ENCODE measurements around the gene CCSER1.
"Not testable (repeated sequence)": the region's sequence is repeated elsewhere in the genome, so short reads cannot be mapped to it uniquely, and the experiment has no call there.

The CCSER1 gene

DNA sequence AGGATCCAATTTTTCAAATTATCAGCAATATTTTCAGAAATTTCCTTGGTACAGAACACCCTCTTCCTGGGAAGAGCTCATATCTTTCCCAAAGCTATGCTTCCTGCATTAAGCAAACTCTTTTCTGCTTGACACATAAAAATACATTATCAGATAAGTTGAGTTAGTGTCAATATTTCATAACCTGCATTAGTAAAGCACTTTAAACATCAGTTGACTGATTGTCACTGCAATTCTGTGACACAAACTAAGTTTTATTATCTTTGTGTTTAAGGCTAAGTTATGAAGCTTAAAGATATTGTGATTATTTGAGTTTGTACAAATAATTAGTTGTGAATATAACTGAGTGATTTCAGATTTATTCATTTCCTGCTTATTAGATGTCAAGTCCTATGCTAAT is 1131.1 kb downstream of the CCSER1 start:
- peaks cover 2% of the 10 kb centered on the region for H3K9me3 ChIP-seq (replicated peaks; ENCODE audit: low read length)

DNA sequence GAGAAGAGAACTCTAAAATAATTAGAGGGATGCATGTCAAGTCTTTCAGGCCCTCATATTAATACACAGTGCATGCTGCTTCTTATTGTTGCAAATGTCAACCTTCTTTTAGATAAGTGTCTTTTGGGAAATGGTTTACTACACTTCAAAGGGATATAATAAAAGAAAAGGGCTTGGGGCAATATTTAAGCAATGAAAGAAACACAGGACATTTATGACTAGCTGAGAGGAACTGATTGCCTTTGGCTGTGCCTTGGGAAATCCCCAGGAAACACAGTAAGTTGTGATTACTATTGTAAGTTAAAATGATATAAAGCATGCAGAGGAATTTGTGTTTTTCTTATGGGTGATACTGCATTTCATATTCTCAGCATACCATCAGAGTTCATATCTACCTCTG is 1140.3 kb downstream of the CCSER1 start:
- Histone ChIP-seq H3K9me3 (replicated peaks; ENCODE audit: low read length) (no peaks in the 10 kb centered on the region), H3K9ac (ENCODE audit: low read depth, low read length) (no peak overlapping the region), H3K4me1 (ENCODE audit: control insufficient read depth, insufficient read depth, low read length) (no peaks in the 10 kb centered on the region), H3K4me2 (ENCODE audit: low read length) (no peak overlapping the region), H3K36me3 (ENCODE audit: insufficient read depth, low read length) (no peaks in the 10 kb centered on the region), H3K4me3 (ENCODE audit: low read length) (no peak overlapping the region), H3K27me3 (ENCODE audit: control insufficient read depth, insufficient read depth, low read length) (no peaks in the 10 kb centered on the region)

More for the DNA sequence above, 1131.1 kb downstream of the CCSER1 start:
- Histone ChIP-seq H3K36me3 (ENCODE audit: insufficient read depth, low read length) (no peaks in the 10 kb centered on the region), H3K27me3 (ENCODE audit: control insufficient read depth, insufficient read depth, low read length) (no peaks in the 10 kb centered on the region), H3K4me2 (ENCODE audit: low read length) (no peak overlapping the region), H3K4me1 (ENCODE audit: control insufficient read depth, insufficient read depth, low read length) (no peaks in the 10 kb centered on the region), H3K9ac (ENCODE audit: low read depth, low read length) (no peak overlapping the region), H3K4me3 (ENCODE audit: low read length) (no peak overlapping the region)

DNA sequence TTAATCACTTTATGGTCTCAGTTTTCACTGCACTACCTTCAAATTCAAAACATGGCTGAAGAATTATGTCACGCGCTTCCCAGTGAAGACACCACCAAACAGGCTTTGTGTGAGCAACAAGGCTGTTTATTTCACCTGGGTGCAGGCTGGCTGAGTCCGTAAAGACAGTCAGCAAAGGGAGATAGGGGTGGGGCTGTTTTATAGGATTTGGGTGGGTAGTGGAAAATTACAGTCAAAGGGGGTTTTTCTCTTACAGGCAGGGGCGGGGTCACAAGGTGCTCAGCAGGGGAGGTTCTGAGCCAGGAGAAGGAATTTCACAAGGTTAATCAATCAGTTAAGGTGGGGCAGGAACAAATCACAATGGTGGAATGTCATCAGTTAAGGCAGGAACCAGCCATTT is 1141.3 kb downstream of the CCSER1 start:
- H3K36me3 ChIP-seq (ENCODE audit: insufficient read depth, low read length); H3K9me3 ChIP-seq (replicated peaks; ENCODE audit: low read length); H3K4me1 ChIP-seq (ENCODE audit: control insufficient read depth, insufficient read depth, low read length); H3K4me2 ChIP-seq (ENCODE audit: low read length); H3K9ac ChIP-seq (ENCODE audit: low read depth, low read length); H3K4me3 ChIP-seq (ENCODE audit: low read length); H3K27me3 ChIP-seq (ENCODE audit: control insufficient read depth, insufficient read depth, low read length): not testable (repeated sequence)

DNA sequence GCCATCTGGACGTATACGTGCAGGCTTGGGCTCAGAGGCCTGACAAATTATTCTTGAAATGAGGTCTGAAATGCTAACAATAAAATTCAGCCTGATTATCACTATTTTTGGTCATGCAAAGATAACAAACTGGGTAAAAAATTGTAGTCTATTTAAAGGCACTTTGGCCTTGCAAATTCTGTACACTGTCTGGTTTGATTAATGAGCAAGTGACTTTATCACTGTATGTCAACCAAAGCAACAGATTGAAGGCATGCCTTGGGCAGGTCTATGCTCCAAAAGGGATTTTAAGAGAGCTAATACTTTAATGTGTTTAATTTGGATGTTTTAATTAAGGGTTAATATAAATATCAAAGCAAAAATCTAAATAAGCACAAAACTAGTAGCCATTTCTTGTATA is 1141.7 kb downstream of the CCSER1 start:
- H3K4me1 ChIP-seq (ENCODE audit: control insufficient read depth, insufficient read depth, low read length): no peaks in the 10 kb centered on the region
- H3K36me3 ChIP-seq (ENCODE audit: insufficient read depth, low read length): no peaks in the 10 kb centered on the region
- no peak overlapping the region for H3K4me3 ChIP-seq (ENCODE audit: low read length)
- no peaks in the 10 kb centered on the region for H3K9me3 ChIP-seq (replicated peaks; ENCODE audit: low read length)
- H3K4me2 ChIP-seq (ENCODE audit: low read length): no peak overlapping the region
- no peaks in the 10 kb centered on the region for H3K27me3 ChIP-seq (ENCODE audit: control insufficient read depth, insufficient read depth, low read length)
- no peak overlapping the region for H3K9ac ChIP-seq (ENCODE audit: low read depth, low read length)

DNA sequence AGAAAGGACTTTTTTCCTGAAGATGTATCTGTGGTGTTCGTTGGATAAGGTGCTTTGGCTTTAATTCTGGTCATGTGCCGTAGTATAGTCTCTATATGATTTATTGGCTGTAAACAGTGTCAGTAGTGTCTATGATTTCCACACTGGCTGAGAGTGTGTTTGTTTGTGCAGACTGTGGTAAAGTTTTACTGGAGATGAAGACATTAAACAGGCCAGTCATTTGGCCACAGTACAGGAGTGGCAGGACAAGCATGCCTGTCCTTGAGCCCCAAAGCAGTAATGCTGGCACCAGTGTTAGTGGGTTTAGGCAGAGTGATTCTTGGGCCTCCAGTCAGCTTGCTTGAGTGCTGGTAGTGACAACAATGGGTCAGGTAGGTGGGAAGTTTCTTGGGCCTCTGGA is 1152.7 kb downstream of the CCSER1 start:
- Histone ChIP-seq H3K9ac (ENCODE audit: low read depth, low read length) (no peak overlapping the region), H3K4me3 (ENCODE audit: low read length) (no peak overlapping the region), H3K4me1 (ENCODE audit: control insufficient read depth, insufficient read depth, low read length) (no peaks in the 10 kb centered on the region)

DNA sequence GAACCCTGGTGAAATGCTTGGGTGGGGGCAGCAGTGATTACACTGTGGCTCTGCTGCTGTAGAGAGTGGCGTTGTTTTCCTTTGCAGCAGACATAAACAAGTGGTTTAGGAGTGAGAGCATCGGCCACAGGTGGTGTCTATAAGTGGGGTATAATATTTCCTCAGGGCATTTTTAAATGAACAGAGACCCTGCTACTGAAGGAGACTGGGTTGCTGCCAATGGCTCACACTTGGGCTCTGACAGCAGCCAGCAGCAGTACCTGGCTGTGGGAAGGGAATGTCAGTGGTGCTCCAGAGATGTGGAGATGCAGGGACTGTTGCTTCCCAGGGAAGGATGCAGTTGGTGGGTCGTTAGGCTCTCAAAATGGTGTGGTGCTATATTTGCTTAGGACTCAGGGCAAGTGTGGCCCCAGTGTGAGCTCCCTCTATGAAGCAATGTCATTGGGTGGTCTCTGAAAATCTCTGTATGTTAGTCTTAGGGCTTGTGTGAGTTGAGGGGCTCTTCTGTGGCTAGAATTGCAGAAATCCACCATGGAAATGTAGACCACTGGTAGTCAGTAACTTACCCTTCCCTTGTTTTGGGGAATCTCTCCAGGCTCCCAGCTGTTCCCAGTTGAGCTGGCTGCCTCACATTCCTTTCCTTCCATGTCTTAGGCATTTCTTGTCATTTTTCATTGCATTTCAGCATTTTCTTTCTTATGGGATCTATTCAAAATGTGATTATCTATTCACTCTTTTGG is 1153.5 kb downstream of the CCSER1 start:
- Histone ChIP-seq H3K9me3 (replicated peaks; ENCODE audit: low read length) (peaks cover 6% of the 10 kb centered on the region), H3K9ac (ENCODE audit: low read depth, low read length) (no peak overlapping the region), H3K4me2 (ENCODE audit: low read length) (no peak overlapping the region), H3K36me3 (ENCODE audit: insufficient read depth, low read length) (no peaks in the 10 kb centered on the region), H3K4me1 (ENCODE audit: control insufficient read depth, insufficient read depth, low read length) (no peaks in the 10 kb centered on the region), H3K27me3 (ENCODE audit: control insufficient read depth, insufficient read depth, low read length) (no peaks in the 10 kb centered on the region), H3K4me3 (ENCODE audit: low read length) (no peak overlapping the region)

More for the DNA sequence above, 1152.7 kb downstream of the CCSER1 start:
- H3K27me3 ChIP-seq (ENCODE audit: control insufficient read depth, insufficient read depth, low read length): no peaks in the 10 kb centered on the region
- no peaks in the 10 kb centered on the region for H3K36me3 ChIP-seq (ENCODE audit: insufficient read depth, low read length)
- no peak overlapping the region for H3K4me2 ChIP-seq (ENCODE audit: low read length)
- peaks cover 6% of the 10 kb centered on the region for H3K9me3 ChIP-seq (replicated peaks; ENCODE audit: low read length)

DNA sequence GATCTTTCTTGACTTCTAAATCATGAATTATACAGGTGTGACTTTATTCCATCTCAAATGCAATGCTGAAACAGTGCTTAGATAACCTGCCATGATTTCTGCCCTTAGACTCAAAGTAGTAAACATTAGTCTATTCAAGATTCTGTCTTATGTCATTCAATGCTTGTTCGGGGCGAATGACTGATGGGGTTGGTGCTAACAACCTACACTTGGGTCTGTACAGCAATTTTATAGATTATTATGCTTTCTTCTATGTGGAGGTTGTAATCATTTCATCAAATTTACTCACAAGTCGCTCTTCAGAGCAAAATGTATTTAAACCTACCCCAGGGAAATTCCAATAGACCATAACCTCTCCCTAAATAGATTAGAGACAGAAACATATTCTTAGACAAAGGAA is 1155.0 kb downstream of the CCSER1 start:
- no peaks in the 10 kb centered on the region for H3K27me3 ChIP-seq (ENCODE audit: control insufficient read depth, insufficient read depth, low read length)
- H3K4me3 ChIP-seq (ENCODE audit: low read length): no peak overlapping the region
- H3K9ac ChIP-seq (ENCODE audit: low read depth, low read length): no peak overlapping the region
- no peak overlapping the region for H3K4me2 ChIP-seq (ENCODE audit: low read length)
- no peaks in the 10 kb centered on the region for H3K4me1 ChIP-seq (ENCODE audit: control insufficient read depth, insufficient read depth, low read length)
- H3K9me3 ChIP-seq (replicated peaks; ENCODE audit: low read length): peaks cover 6% of the 10 kb centered on the region
- no peaks in the 10 kb centered on the region for H3K36me3 ChIP-seq (ENCODE audit: insufficient read depth, low read length)

DNA sequence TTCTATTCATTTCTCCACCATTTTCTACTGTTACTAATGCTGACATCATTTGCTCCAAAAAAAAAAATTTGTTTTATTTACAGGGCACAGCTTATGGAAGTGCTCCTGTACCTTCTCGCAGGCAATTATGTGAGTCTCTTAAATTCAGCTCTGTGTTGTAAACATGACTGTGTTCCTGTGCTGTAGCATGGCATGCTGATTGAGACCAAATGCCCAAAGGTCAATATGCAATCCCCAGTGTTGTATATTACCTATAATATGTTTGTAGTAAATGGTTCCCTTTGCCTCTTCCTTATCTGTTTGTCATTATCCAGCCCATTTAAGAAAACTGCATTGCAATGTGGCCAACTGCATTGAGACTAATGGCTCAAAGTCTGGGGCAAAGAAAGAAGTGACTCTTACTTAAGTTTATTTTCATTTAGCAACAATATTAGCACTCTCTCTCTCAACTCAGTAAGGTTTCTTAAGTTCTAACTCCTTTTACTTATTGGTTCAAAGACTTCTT is 1156.6 kb downstream of the CCSER1 start:
- no peak overlapping the region for H3K9ac ChIP-seq (ENCODE audit: low read depth, low read length)
- no peaks in the 10 kb centered on the region for H3K36me3 ChIP-seq (ENCODE audit: insufficient read depth, low read length)
- H3K4me2 ChIP-seq (ENCODE audit: low read length): no peak overlapping the region
- no peak overlapping the region for H3K4me3 ChIP-seq (ENCODE audit: low read length)
- H3K4me1 ChIP-seq (ENCODE audit: control insufficient read depth, insufficient read depth, low read length): no peaks in the 10 kb centered on the region
- H3K27me3 ChIP-seq (ENCODE audit: control insufficient read depth, insufficient read depth, low read length): no peaks in the 10 kb centered on the region
- H3K9me3 ChIP-seq (replicated peaks; ENCODE audit: low read length): peaks cover 6% of the 10 kb centered on the region

DNA sequence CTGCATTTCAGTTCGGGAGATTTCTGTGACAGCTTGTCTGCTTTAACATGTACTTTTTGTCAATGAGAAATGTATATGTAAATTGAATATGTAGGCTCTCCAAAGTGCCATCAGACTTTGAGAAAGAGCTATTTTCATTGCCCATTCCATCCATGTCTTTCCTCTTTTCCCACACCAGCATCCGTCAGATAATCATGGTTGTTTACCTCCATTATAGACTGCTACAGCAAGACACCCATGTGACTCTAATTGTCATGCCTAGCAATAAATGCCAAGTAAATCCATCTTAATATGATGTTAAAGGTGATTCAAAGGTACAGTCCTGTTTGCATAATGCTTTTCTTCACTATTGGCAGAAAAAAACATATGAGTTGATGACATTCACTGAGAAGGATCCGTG is 1157.3 kb downstream of the CCSER1 start:
- Histone ChIP-seq H3K4me1 (ENCODE audit: control insufficient read depth, insufficient read depth, low read length) (no peaks in the 10 kb centered on the region), H3K27me3 (ENCODE audit: control insufficient read depth, insufficient read depth, low read length) (no peaks in the 10 kb centered on the region), H3K9me3 (replicated peaks; ENCODE audit: low read length) (peaks cover 8% of the 10 kb centered on the region), H3K36me3 (ENCODE audit: insufficient read depth, low read length) (no peaks in the 10 kb centered on the region), H3K4me2 (ENCODE audit: low read length) (no peak overlapping the region), H3K9ac (ENCODE audit: low read depth, low read length) (no peak overlapping the region), H3K4me3 (ENCODE audit: low read length) (no peak overlapping the region)

DNA sequence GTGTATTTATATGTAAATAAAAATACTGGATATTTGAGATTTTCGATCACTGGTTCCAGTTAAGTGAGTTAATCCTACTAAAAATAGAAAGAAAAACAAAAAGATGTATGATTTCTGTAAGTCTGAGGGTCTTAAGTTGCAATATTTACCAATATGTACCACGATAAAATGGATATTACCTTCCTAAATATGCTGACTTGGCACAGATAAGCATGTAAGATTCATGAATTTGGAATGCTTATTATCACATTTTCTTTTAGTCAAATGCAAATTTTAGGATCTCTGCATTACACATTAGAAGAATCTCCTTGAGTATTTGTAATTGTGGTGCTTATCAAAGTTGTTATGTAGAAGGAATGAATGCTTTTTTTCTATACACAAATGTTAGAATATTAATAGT is 1158.3 kb downstream of the CCSER1 start:
- no peak overlapping the region for H3K9ac ChIP-seq (ENCODE audit: low read depth, low read length)
- H3K4me2 ChIP-seq (ENCODE audit: low read length): no peak overlapping the region
- no peaks in the 10 kb centered on the region for H3K4me1 ChIP-seq (ENCODE audit: control insufficient read depth, insufficient read depth, low read length)
- peaks cover 2% of the 10 kb centered on the region for H3K9me3 ChIP-seq (replicated peaks; ENCODE audit: low read length)
- H3K36me3 ChIP-seq (ENCODE audit: insufficient read depth, low read length): no peaks in the 10 kb centered on the region
- H3K4me3 ChIP-seq (ENCODE audit: low read length): no peak overlapping the region
- no peaks in the 10 kb centered on the region for H3K27me3 ChIP-seq (ENCODE audit: control insufficient read depth, insufficient read depth, low read length)

DNA sequence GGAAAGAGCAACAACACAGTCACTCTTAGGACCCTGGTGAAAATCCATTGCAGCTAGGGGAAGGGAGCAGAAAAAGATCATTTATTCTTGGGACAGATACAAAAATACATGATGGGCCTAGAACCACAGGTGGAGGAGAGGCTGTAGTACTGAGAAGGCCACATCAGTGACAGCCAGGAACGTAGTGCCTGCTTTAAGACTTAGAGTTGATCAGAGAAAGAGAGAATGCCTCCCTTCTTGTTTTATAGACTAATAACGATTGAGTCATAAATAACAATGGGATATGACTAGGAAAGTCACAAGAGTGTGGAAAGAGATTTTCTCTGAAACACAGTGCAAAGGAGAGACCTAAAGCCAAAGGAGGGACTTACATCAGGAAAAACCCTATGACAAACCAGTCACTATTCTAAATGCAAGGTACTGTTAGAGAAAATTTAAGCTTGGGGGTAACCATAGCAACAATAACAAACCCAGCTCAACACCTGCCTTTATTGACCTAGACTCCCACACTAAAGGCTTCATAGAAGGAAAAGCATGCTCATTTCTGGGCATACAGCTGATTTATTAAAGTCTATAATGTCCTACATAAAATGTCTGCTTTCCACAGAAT is 1161.6 kb downstream of the CCSER1 start:
- H3K4me3 ChIP-seq (ENCODE audit: low read length): no peak overlapping the region
- H3K4me2 ChIP-seq (ENCODE audit: low read length): no peak overlapping the region
- no peak overlapping the region for H3K9ac ChIP-seq (ENCODE audit: low read depth, low read length)
- H3K36me3 ChIP-seq (ENCODE audit: insufficient read depth, low read length): no peaks in the 10 kb centered on the region
- H3K27me3 ChIP-seq (ENCODE audit: control insufficient read depth, insufficient read depth, low read length): no peaks in the 10 kb centered on the region
- peaks cover 2% of the 10 kb centered on the region for H3K9me3 ChIP-seq (replicated peaks; ENCODE audit: low read length)
- H3K4me1 ChIP-seq (ENCODE audit: control insufficient read depth, insufficient read depth, low read length): no peaks in the 10 kb centered on the region

DNA sequence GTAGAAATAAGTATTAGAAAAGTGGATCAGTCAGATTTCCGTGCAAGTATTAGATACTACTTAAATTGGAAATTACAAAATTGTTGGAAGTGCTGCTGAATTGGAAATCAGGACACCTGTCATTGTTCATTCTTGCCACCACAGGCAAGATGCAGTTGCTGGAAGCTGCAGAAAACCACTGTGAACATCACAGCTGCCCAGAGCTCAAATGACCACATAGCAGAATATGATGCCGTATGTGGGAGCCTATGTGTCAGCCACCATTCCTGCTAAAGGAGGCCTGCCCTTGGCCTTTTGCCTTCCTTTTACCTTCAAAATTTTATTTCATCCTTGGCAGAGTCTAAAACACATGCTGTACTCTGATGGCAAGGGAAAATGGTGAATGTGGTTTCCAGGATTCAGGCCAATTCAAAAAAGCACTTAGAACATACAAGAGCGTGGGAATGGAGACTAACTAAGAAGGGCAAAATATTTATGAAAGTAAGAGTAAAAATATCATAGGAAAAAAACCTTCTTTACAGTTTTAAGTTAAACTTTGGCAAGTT is 1171.0 kb downstream of the CCSER1 start:
- no peak overlapping the region for H3K4me3 ChIP-seq (ENCODE audit: low read length)
- H3K4me2 ChIP-seq (ENCODE audit: low read length): no peak overlapping the region
- no peaks in the 10 kb centered on the region for H3K36me3 ChIP-seq (ENCODE audit: insufficient read depth, low read length)
- H3K9ac ChIP-seq (ENCODE audit: low read depth, low read length): no peak overlapping the region
- no peaks in the 10 kb centered on the region for H3K4me1 ChIP-seq (ENCODE audit: control insufficient read depth, insufficient read depth, low read length)
- peaks cover 8% of the 10 kb centered on the region for H3K9me3 ChIP-seq (replicated peaks; ENCODE audit: low read length)
- H3K27me3 ChIP-seq (ENCODE audit: control insufficient read depth, insufficient read depth, low read length): no peaks in the 10 kb centered on the region
